Tibial artery (tissue), 4 donors: ENCODE results near the gene PTPRN2.

Experiments used
- DNase-seq, 2 donors: peaks; one replicate each; pipeline ENCODE4 v3.0.0-alpha.2; 2019
- H3K27ac ChIP-seq, 2 donors: fragments of 200-600 bp; sonication (generic) in 1 of 2; 1 replicate in 1 of 2; 2 replicates in 1 of 2; pipeline ENCODE4 v1.5.1; 2018 to 2019; ENCODE audit warnings: mild to moderate bottlenecking in 1 of 2
- H3K27me3 ChIP-seq, 2 donors: fragments of 200-600 bp; sonication (generic) in 1 of 2; one replicate each; pipeline versions ENCODE4 v1.5.1 to v1.6.0; 2016 to 2019
- H3K36me3 ChIP-seq, 3 donors: fragments of 200-600 bp; sonication (generic) in 2 of 3; one replicate each; pipeline ENCODE4 v1.5.1; 2016 to 2019; ENCODE audit warnings: mild to moderate bottlenecking in 2 of 3
- H3K4me1 ChIP-seq, 4 donors: fragments of 200-600 bp; sonication (generic) in 2 of 4; 1 replicate in 3 of 4; 2 replicates in 1 of 4; pipeline ENCODE4 v1.5.1; 2016 to 2019
- H3K4me3 ChIP-seq, 2 donors: fragments of 200-600 bp; sonication (generic) in 1 of 2; 1 replicate in 1 of 2; 2 replicates in 1 of 2; pipeline ENCODE4 v1.5.1; 2018 to 2019; ENCODE audit warnings: mild to moderate bottlenecking in 2 of 2
- H3K9me3 ChIP-seq, 3 donors: fragments of 200-600 bp; sonication (generic) in 1 of 3; one replicate each; pipeline ENCODE4 v1.5.1; 2016 to 2019
- CTCF ChIP-seq, 2 experiments: fragments of 200-600 bp in 1 of 2; fragments of 450-650 bp in 1 of 2; IDR thresholded peaks; one replicate each; pipeline ENCODE4 v1.5.1; 2017 to 2019; ENCODE audit warnings: antibody characterized with exemption in 2 of 2, mild to moderate bottlenecking in 1 of 2, moderate library complexity in 1 of 2
- intact Hi-C: fragments of 100-400 bp; cut with DNase I; formaldehyde crosslinking; loops from one replicate; pipeline ENCODE4 v1.15.0; 2023; ENCODE audit warnings: low total_unique reads

The PTPRN2 gene

GRCh38 chr7:158316466-158317031 lies 271.1 kb downstream of the PTPRN2 start:
- H3K36me3 ChIP-seq: no peaks in the 10 kb centered on the region
- H3K4me1 ChIP-seq: no peaks in the 10 kb centered on the region
- H3K27me3 ChIP-seq: peaks cover 0 to 16% of the 10 kb centered on the region in 2 donors
- H3K4me3 ChIP-seq: no peak overlapping the region
- intact Hi-C loops: no loop called here
- DNase-seq: no peak
- H3K9me3 ChIP-seq: peaks cover 0 to 3% (median 0%) of the 10 kb centered on the region in 3 donors
- TF ChIP-seq CTCF (IDR thresholded peaks at IDR 0.05): no peak
- no peak overlapping the region for H3K27ac ChIP-seq

- intact Hi-C loops: no loop called here
- no peak for DNase-seq
Measured at GRCh38 chr7:158315881-158316280, 271.7 kb downstream of the PTPRN2 start.

GRCh38 chr7:158315326-158315725 lies 272.3 kb downstream of the PTPRN2 start:
- peaks cover 0 to 16% of the 10 kb centered on the region in 2 donors for H3K27me3 ChIP-seq
- DNase-seq: no peak
- no peak for TF ChIP-seq CTCF (IDR thresholded peaks at IDR 0.05)
- H3K4me3 ChIP-seq: no peak overlapping the region
- H3K36me3 ChIP-seq: no peaks in the 10 kb centered on the region
- no peaks in the 10 kb centered on the region for H3K4me1 ChIP-seq
- intact Hi-C loops: no loop called here
- peaks cover 0 to 7% (median 0%) of the 10 kb centered on the region in 3 donors for H3K9me3 ChIP-seq
- H3K27ac ChIP-seq: no peak overlapping the region

More at GRCh38 chr7:158315881-158316280, 271.7 kb downstream of the PTPRN2 start:
- H3K4me1 ChIP-seq: no peaks in the 10 kb centered on the region
- no peak overlapping the region for H3K4me3 ChIP-seq
- no peaks in the 10 kb centered on the region for H3K36me3 ChIP-seq
- H3K27me3 ChIP-seq: peaks cover 0 to 16% of the 10 kb centered on the region in 2 donors
- peaks cover 0 to 3% (median 0%) of the 10 kb centered on the region in 3 donors for H3K9me3 ChIP-seq
- no peak overlapping the region for H3K27ac ChIP-seq
- TF ChIP-seq CTCF (IDR thresholded peaks at IDR 0.05): no peak

- intact Hi-C loops: no loop called here
- H3K36me3 ChIP-seq: no peaks in the 10 kb centered on the region
- no peak overlapping the region for H3K4me3 ChIP-seq
- no peak for DNase-seq
- H3K4me1 ChIP-seq: no peaks in the 10 kb centered on the region
- TF ChIP-seq CTCF (IDR thresholded peaks at IDR 0.05): no peak
- peaks cover 0 to 16% of the 10 kb centered on the region in 2 donors for H3K27me3 ChIP-seq
- H3K9me3 ChIP-seq: peaks cover 0 to 7% (median 0%) of the 10 kb centered on the region in 3 donors
- H3K27ac ChIP-seq: no peak overlapping the region
Measured at GRCh38 chr7:158314394-158314793, 273.2 kb downstream of the PTPRN2 start.

- H3K9me3 ChIP-seq: peaks cover 0 to 7% (median 0%) of the 10 kb centered on the region in 3 donors
- H3K27ac ChIP-seq: no peak overlapping the region
- DNase-seq: no peak
- intact Hi-C loops: no loop called here
- H3K4me1 ChIP-seq: no peaks in the 10 kb centered on the region
- no peak overlapping the region for H3K4me3 ChIP-seq
- peaks cover 0 to 16% of the 10 kb centered on the region in 2 donors for H3K27me3 ChIP-seq
- H3K36me3 ChIP-seq: no peaks in the 10 kb centered on the region
- TF ChIP-seq CTCF (IDR thresholded peaks at IDR 0.05): no peak
Measured at GRCh38 chr7:158313931-158314330, 273.7 kb downstream of the PTPRN2 start.
